GM19240 (cell line): ENCODE results near the gene C10orf67.

ENCODE experiments used
- DNase-seq: peaks from one replicate; pipeline ENCODE4 v3.0.0; 2011; ENCODE audit warnings: low spot score; ENCODE audit not compliant: insufficient read length

The C10orf67 gene

DNA sequence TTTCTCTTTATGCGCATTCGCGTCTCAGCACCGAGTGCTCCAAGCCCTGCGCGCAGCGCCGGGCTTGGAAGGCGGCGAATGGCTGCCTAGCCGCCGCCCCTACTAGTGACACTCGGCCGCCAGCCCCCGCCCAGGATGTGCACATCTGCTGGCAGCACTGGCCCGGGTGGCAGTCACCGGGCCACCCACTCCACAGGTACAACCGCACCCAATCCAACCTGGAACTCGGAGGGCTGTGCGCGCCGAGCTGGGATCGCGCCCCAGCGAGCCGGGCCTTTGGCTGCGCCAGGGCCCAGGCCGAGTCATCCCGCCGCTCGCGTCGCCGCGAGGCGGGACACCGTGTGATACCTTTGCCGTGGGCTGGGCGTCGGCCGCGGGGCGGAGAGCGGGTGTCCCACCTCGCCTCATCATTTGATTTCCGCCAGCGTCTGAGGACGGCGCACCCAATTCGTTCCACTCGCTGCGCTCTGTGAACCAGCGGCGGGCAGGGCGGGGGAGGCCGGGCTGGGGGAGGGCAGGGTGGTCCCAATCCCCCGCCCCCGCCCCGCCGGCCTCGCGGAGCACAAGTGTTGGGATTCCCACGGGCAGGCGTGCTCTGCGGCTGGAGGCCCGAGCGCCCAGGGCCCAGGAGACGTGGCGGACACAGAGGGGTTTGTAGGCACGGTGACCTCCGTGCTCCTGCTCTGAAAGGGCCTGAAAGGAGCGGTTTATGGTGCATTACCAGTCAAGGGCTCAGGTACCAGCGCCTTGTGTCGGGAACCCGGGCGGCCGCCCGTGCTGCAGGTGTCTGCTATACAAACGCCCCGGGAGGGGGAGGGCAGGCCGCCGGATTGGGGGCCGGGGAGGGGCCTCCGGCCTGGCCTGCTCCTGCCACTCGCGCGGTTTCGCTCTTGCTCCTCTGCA, 170.3 kb downstream of the C10orf67 start:
- DNase-seq = no peak

DNA sequence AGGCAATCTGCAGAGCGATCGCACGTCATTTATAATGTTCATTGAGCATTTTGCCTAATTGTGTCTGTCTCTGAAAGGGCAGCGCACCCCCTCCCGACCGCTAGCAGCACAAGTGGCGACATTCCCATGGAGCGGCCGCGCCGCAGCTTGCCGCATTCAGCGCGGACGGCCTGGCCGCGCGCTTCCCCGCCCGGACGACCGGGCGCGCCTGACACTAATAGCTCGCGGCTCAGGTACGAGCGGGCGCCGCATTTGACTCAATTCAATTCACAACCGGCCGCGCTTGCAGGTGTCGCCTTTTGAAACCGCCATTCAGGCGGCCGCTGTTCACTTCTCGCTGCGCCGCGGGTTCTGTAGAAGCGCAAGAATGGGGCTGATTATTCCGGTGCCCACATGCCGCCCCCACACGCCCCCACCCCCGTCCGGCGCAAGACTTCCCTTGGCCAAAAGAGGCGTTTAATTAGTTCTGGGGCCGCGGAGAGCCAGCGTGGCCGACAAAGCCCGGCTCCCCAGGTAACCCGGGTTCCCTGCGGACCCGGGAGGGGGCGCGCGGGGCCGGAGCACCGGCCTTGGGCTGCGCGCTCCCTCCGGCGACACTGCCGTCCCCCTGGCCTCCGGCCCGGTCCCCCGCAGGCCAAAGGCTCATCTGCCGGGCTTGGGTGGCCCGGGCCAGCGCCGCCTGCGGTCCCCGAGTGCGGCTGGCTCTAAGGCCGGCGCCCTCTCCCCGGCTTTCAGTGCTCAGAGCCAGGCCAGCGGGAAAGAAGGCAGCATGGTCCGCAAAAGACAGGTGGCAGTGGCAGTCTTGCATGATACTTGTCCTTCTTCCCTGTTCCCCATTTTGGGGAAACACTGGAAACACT, 171.2 kb downstream of the C10orf67 start:
- no peak for DNase-seq

DNA sequence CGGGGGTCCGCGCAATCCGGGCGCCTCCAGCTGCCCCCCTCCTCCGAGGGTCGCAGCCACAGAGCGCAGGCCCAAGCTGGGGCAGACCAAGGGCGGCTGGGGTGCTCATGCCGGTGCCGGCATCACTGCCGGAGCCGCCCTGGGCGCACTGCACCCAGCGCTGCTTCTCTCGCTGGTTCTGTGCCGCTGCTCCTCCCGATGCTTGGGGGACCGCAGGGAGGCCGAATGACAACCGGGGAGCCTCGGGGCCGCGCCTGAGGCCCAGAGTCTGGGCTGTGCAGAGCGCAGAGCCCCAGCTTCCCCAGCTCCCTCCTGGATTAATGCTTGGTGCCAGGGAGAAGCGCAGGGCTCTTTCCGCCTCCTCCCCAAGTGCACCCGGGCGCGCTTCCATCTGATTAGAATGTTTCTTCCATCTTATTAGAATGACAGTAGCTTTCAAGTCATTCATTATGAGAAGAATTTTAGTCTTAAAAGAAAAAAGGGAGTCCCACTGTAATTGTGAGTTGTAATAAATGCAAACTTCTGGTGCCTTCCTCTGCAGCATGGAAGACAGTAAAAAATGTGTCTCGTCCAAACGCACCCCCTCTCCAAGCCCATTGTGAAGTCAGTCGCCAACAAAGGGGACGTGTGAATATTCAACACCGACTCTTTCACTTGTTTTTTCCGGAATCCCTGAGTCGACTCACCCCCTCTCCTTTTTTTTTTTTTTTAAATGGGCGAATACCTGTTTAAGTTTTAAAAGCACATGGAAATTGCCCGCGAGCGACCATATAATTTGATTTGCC, 172.0 kb downstream of the C10orf67 start:
- no peak for DNase-seq

DNA sequence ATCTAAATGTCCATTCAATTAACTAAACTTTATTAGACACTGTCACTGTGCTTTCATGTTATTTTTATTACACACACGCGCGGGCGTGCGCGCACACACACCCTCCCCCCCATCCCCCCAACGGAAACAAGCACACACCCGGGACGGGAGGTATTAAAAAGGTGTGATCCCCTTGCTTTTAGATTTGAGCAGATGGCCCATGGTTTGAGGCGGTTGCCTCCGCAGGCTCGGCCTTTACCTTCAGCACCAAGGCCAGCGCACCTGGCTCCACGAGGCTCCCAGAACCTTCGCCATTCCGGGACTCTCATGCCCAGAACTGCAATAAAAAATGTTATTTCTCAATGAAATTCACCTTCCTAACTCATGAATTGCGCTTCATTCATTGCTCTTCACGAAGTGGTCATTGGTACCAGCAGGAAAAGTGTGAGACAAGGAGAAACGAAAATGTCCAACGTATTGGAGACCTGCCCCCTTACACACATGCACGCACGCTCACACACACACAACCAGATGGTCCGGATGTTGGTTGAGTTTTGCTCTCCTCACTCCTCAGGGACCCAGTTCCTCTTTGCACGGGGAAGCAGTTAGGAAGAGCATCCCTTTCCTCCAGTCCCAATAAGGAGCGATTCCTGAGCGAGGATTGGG, 173.2 kb downstream of the C10orf67 start:
- no peak for DNase-seq

DNA sequence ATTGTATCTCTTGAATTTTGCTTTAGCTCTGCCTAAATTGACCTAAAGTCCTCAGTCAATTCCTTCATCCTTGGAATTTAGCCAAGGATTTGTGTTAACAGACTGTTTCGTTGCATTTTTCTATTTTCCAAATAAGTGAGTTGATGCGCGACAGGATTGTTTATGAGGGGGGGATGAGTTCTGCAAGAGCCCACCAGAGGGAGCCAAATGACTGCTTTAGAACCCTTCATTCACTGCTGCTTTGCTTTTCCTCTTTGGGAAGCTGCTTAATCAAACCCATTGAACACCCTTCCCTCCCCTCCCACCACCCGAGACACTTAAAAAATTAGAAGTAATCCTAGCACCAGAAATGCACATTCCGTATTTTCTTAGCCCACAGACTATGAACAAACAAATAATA, 186.2 kb downstream of the C10orf67 start:
- peak; percentile 43 for DNase-seq

DNA sequence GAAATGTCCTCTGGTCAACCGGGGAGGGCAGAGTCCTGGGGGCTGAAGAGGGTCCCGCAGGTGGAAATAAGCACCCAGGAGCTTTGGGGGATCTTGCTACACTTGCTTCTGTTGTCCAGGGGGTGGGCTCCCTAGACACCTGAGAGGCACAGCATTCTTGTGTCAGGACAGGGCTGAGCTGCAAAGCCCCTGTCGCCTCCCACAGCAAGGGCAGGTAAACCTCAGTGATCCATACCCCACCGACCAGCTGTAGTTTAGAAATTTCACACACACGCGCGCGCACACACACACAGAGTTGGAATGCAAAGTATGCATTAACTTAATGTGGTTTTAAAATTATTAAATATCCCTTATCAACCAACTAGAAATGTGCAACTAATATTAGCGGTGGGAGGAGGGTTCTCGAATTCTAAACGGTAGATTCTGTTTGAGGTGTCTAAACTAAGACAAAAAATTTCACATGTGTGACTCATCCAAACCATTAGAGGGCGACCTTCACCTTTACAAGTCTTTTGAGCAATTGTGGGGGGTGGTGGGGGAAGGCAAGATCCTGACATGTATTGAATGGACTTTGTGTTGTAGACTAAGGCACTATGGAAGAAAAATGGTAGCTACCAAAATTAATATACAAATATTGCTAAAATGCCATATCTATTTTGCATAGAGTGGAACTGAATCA, 186.8 kb downstream of the C10orf67 start:
- no peak for DNase-seq

DNA sequence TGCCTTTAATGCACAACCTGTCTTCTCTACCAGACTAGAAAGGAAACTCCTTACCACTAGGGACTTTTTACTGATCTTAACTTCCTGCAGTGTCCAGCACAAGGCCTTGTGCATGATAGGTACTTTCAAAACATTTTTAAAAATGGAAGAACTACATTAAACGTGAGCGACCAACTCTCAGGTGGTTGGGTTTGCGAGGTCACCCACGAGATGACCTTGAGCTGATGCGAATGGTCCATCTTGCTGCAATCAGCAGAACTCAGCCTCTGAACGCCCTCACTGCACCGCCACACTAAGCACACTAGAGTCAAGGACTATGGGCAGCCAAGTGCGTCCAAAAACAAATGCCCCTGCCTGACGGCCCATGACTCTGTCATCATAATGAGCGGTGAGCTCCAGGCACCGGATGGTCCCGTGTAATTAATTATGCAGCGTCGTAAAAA, 187.3 kb downstream of the C10orf67 start:
- DNase-seq = no peak

DNA sequence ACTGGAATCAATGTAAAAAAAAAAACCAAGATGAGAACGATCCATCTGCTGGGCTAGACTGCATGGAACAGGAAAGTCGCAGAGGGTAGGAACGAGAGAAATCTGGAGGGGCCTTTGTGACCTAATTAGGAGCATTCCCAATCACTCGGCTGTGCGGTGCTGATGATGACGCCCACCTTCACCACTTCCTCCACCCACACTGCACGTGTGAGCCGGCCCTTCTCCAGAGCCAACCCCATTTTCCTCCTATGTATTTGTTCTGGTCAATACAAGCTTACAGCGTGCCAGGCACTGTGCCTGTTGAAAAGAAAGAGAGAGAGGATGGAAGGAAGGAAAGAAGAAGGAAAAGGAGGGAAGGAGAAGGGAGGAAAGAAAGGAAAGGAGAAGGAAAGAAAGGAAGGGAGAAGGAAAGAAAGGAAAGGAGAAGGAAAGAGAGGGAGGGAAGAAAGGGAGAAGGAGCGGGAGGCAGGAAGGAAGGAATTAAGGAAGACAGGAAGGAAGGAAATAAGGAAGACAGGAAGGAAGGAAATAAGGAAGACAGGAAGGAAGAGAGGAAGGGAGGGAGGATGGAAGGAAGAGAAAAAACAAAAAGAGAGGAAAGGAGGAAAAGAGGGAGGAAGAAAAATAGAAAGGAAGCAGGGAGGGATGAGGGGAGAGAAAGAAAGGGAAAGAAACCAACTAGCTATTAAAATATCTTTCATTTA, 188.0 kb downstream of the C10orf67 start:
- DNase-seq = no peak

DNA sequence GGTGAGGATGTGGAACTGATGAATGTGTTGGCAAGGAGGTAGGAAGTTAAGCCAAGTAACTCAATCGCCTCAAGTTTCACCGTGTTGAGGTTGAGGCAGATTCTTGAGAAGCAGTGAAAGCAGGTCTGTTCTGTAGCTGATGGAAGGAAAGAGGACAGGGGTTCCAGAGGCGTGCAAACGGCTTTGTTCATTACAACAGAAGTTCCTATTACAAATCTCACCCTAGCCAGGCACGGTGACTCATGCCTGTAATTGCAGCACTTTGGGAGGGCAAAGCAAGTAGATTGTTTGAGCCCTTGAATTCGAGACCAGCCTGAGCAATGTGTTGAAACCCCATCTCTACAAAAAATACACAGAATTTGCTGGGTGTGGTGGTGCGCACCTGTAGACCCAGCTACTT, 189.4 kb downstream of the C10orf67 start:
- DNase-seq = no peak
